ENCODE results near the gene GAB3. TPM values are rescaled to one million over a fixed set of nuclear protein-coding genes. Genes with fewer than 3 reads are reported as not detected.

The GAB3 gene
- total and polyA plus RNA-seq, 4 experiments from 2014 or later: 3.2 to 15.6 (median 10.2) TPM

- peaks cover 0 to 2% of the 10 kb centered on the region in 2 donors for H3K36me3 Mint-ChIP-seq
- H3K4me3 ChIP-seq (ENCODE audit: low read length in 2 of 2): no peak overlapping the region
- H3K4me3 Mint-ChIP-seq: peak overlapping the region in 1 of 8 donors; percentile 85
- H3K4me1 Mint-ChIP-seq: peaks cover 56 to 90% (median 76%) of the 10 kb centered on the region in 4 donors
- no peaks in the 10 kb centered on the region for H3K27me3 ChIP-seq (ENCODE audit: insufficient read depth, low read length)
- no peaks in the 10 kb centered on the region for H3K36me3 ChIP-seq (ENCODE audit: insufficient read depth, low read length)
- no peaks in the 10 kb centered on the region for H3K27me3 Mint-ChIP-seq
- POLR2A ChIA-PET (ENCODE audit: partially characterized antibody): interaction anchor here (1.2 to 6.2 kb wide), 4 partner anchors 12 to 34 kb away, joined by 3 to 49 read pairs (median 22); partner anchors contain the start of gene GAB3
- peaks cover 88% of the 10 kb centered on the region for H3K4me1 ChIP-seq (ENCODE audit: insufficient read depth, low read length)
- no peak for DNase-seq
- peak overlapping the region in 5 of 7 donors; percentile 35 to 87 (median 86) for H3K27ac Mint-ChIP-seq
- CTCF ChIA-PET (ENCODE audit: partially characterized antibody): interaction anchor here (4.9 to 9.3 kb wide), 2 partner anchors 12 to 18 kb away, joined by 29 to 77 read pairs; partner anchors contain the start of gene GAB3
- H3K27ac ChIP-seq (ENCODE audit: low read depth, low read length): no peak overlapping the region
- intact Hi-C loops (cut with micrococcal nuclease): no loop called here
- no peaks in the 10 kb centered on the region for H3K9me3 ChIP-seq (ENCODE audit: control insufficient read depth in 1 of 2, low read length in 2 of 2)
- peaks cover 0 to 1% (median 0%) of the 10 kb centered on the region in 8 donors for H3K9me3 Mint-ChIP-seq
These were observed 20.5 kb downstream of the GAB3 start for GRCh38 chrX:154730253-154730891.

GRCh38 chrX:154729439-154729838 is 21.4 kb downstream of the GAB3 start:
- H3K27ac Mint-ChIP-seq: peak overlapping the region in 6 of 7 donors; percentile 7 to 87 (median 56)
- H3K27me3 Mint-ChIP-seq: no peaks in the 10 kb centered on the region
- ChIA-PET POLR2A (ENCODE audit: partially characterized antibody) (interaction anchor here (5.8 to 6.2 kb wide), 2 partner anchors 11 to 20 kb away, joined by 40 to 49 read pairs; partner anchors contain the start of gene GAB3), CTCF (ENCODE audit: partially characterized antibody) (interaction anchor here (2.6 to 9.3 kb wide), 2 partner anchors 12 to 19 kb away, joined by 17 to 77 read pairs; partner anchors contain the start of gene GAB3)
- Histone ChIP-seq H3K27ac (ENCODE audit: low read depth, low read length) (no peak overlapping the region), H3K36me3 (ENCODE audit: insufficient read depth, low read length) (no peaks in the 10 kb centered on the region), H3K4me1 (ENCODE audit: insufficient read depth, low read length) (peaks cover 88% of the 10 kb centered on the region), H3K27me3 (ENCODE audit: insufficient read depth, low read length) (no peaks in the 10 kb centered on the region), H3K9me3 (ENCODE audit: control insufficient read depth in 1 of 2, low read length in 2 of 2) (no peaks in the 10 kb centered on the region), H3K4me3 (ENCODE audit: low read length in 2 of 2) (no peak overlapping the region)
- H3K4me3 Mint-ChIP-seq: peak overlapping the region in 1 of 8 donors; percentile 7
- no peak for DNase-seq
- H3K4me1 Mint-ChIP-seq: peaks cover 57 to 90% (median 80%) of the 10 kb centered on the region in 4 donors
- peaks cover 0 to 1% (median 0%) of the 10 kb centered on the region in 8 donors for H3K9me3 Mint-ChIP-seq
- peaks cover 0 to 2% of the 10 kb centered on the region in 2 donors for H3K36me3 Mint-ChIP-seq
- intact Hi-C loops (cut with micrococcal nuclease): no loop called here

GRCh38 chrX:154728431-154729190 is 22.3 kb downstream of the GAB3 start:
- DNase-seq: no peak
- Mint-ChIP-seq H3K4me3 (peak overlapping the region in 1 of 8 donors; percentile 7), H3K9me3 (peaks cover 0 to 1% (median 0%) of the 10 kb centered on the region in 8 donors), H3K4me1 (peaks cover 54 to 87% (median 76%) of the 10 kb centered on the region in 4 donors), H3K36me3 (peaks cover 0 to 2% of the 10 kb centered on the region in 2 donors), H3K27me3 (no peaks in the 10 kb centered on the region), H3K27ac (peak overlapping the region in 5 of 7 donors; percentile 29 to 87 (median 34))
- CTCF ChIA-PET (ENCODE audit: partially characterized antibody): interaction anchor here (2.6 to 9.3 kb wide), 2 partner anchors 11 to 20 kb away, joined by 17 to 77 read pairs; partner anchors contain the start of gene GAB3
- no peaks in the 10 kb centered on the region for H3K27me3 ChIP-seq (ENCODE audit: insufficient read depth, low read length)
- POLR2A ChIA-PET (ENCODE audit: partially characterized antibody): interaction anchor here (5.8 kb wide), 1 partner anchor 21 kb away, joined by 40 read pairs; the partner anchor contains the start of gene GAB3
- peaks cover 83% of the 10 kb centered on the region for H3K4me1 ChIP-seq (ENCODE audit: insufficient read depth, low read length)
- H3K9me3 ChIP-seq (ENCODE audit: control insufficient read depth in 1 of 2, low read length in 2 of 2): no peaks in the 10 kb centered on the region
- H3K27ac ChIP-seq (ENCODE audit: low read depth, low read length): no peak overlapping the region
- intact Hi-C loops (cut with micrococcal nuclease): no loop called here
- no peaks in the 10 kb centered on the region for H3K36me3 ChIP-seq (ENCODE audit: insufficient read depth, low read length)
- H3K4me3 ChIP-seq (ENCODE audit: low read length in 2 of 2): no peak overlapping the region

- no peak for DNase-seq
- no peaks in the 10 kb centered on the region for H3K27me3 ChIP-seq (ENCODE audit: insufficient read depth, low read length)
- Mint-ChIP-seq H3K27me3 (no peaks in the 10 kb centered on the region), H3K4me1 (peaks cover 52 to 86% (median 76%) of the 10 kb centered on the region in 4 donors), H3K4me3 (no peak overlapping the region), H3K9me3 (peaks cover 0 to 1% (median 0%) of the 10 kb centered on the region in 8 donors), H3K36me3 (peaks cover 0 to 2% of the 10 kb centered on the region in 2 donors), H3K27ac (peak overlapping the region in 1 of 7 donors; percentile 50)
- H3K4me1 ChIP-seq (ENCODE audit: insufficient read depth, low read length): peaks cover 81% of the 10 kb centered on the region
- intact Hi-C loops (cut with micrococcal nuclease): no loop called here
- no peak overlapping the region for H3K27ac ChIP-seq (ENCODE audit: low read depth, low read length)
- no peaks in the 10 kb centered on the region for H3K36me3 ChIP-seq (ENCODE audit: insufficient read depth, low read length)
- H3K9me3 ChIP-seq (ENCODE audit: control insufficient read depth in 1 of 2, low read length in 2 of 2): no peaks in the 10 kb centered on the region
- CTCF ChIA-PET (ENCODE audit: partially characterized antibody): interaction anchor here (2.6 to 9.3 kb wide), 2 partner anchors 10 to 21 kb away, joined by 17 to 77 read pairs; partner anchors contain the start of gene GAB3
- POLR2A ChIA-PET (ENCODE audit: partially characterized antibody): interaction anchor here (5.8 kb wide), 1 partner anchor 22 kb away, joined by 40 read pairs; the partner anchor contains the start of gene GAB3
- H3K4me3 ChIP-seq (ENCODE audit: low read length in 2 of 2): no peak overlapping the region
These were observed 23.0 kb downstream of the GAB3 start for GRCh38 chrX:154727871-154728270.

GRCh38 chrX:154727418-154727817 is 23.5 kb downstream of the GAB3 start:
- Mint-ChIP-seq H3K27me3 (no peaks in the 10 kb centered on the region), H3K9me3 (peaks cover 0 to 1% (median 0%) of the 10 kb centered on the region in 8 donors), H3K4me1 (peaks cover 48 to 82% (median 72%) of the 10 kb centered on the region in 4 donors), H3K36me3 (peaks cover 0 to 2% of the 10 kb centered on the region in 2 donors), H3K4me3 (no peak overlapping the region), H3K27ac (peak overlapping the region in 4 of 7 donors; percentile 9 to 84 (median 57))
- Histone ChIP-seq H3K4me1 (ENCODE audit: insufficient read depth, low read length) (peaks cover 76% of the 10 kb centered on the region), H3K27ac (ENCODE audit: low read depth, low read length) (no peak overlapping the region), H3K27me3 (ENCODE audit: insufficient read depth, low read length) (no peaks in the 10 kb centered on the region), H3K36me3 (ENCODE audit: insufficient read depth, low read length) (no peaks in the 10 kb centered on the region), H3K4me3 (ENCODE audit: low read length in 2 of 2) (no peak overlapping the region), H3K9me3 (ENCODE audit: control insufficient read depth in 1 of 2, low read length in 2 of 2) (no peaks in the 10 kb centered on the region)
- DNase-seq: no peak
- ChIA-PET CTCF (ENCODE audit: partially characterized antibody) (interaction anchor here (2.6 to 9.3 kb wide), 2 partner anchors 10 to 21 kb away, joined by 17 to 77 read pairs; partner anchors contain the start of gene GAB3), POLR2A (ENCODE audit: partially characterized antibody) (interaction anchor here (5.8 kb wide), 1 partner anchor 22 kb away, joined by 40 read pairs; the partner anchor contains the start of gene GAB3)
- intact Hi-C loops (cut with micrococcal nuclease): no loop called here

- Mint-ChIP-seq H3K9me3 (peaks cover 0 to 1% (median 0%) of the 10 kb centered on the region in 8 donors), H3K36me3 (no peaks in the 10 kb centered on the region), H3K4me1 (peaks cover 42 to 70% (median 63%) of the 10 kb centered on the region in 4 donors), H3K4me3 (peak overlapping the region in 7 of 8 donors; percentile 7 to 65 (median 25)), H3K27me3 (no peaks in the 10 kb centered on the region), H3K27ac (peak overlapping the region; percentile 75 to 90 (median 84))
- intact Hi-C loops (cut with micrococcal nuclease): loop anchor here (1.0 kb wide), 1 partner anchor 23 kb away; no protein-coding TSS in a partner anchor
- ChIA-PET CTCF (ENCODE audit: partially characterized antibody) (interaction anchor here (1.2 to 4.0 kb wide), 6 partner anchors 8 to 25 kb away, joined by 5 to 57 read pairs (median 6); partner anchors contain the start of gene GAB3), POLR2A (ENCODE audit: partially characterized antibody) (interaction anchor here (1.2 to 3.1 kb wide), 6 partner anchors 9 to 37 kb away, joined by 3 to 33 read pairs (median 8); partner anchors contain the start of genes DKC1 and GAB3)
- Histone ChIP-seq H3K27ac (ENCODE audit: low read depth, low read length) (peak overlapping the region; percentile 31), H3K4me3 (ENCODE audit: low read length in 2 of 2) (no peak overlapping the region), H3K4me1 (ENCODE audit: insufficient read depth, low read length) (peaks cover 68% of the 10 kb centered on the region), H3K27me3 (ENCODE audit: insufficient read depth, low read length) (no peaks in the 10 kb centered on the region), H3K36me3 (ENCODE audit: insufficient read depth, low read length) (no peaks in the 10 kb centered on the region), H3K9me3 (ENCODE audit: control insufficient read depth in 1 of 2, low read length in 2 of 2) (no peaks in the 10 kb centered on the region)
- DNase-seq: peak in 1 of 5 donors; percentile 24
These were observed 25.7 kb downstream of the GAB3 start for GRCh38 chrX:154724993-154725756.

Measured in CD4-positive, alpha-beta memory T cell (primary cell).